ENCODE results near the gene GIT1.

Gene GIT1

GRCh38 chr17:29595107-29595942 is 5.9 kb upstream of the GIT1 start:
- H3K4me2 ChIP-seq (ENCODE audit: low read depth, low read length, poor library complexity, severe bottlenecking), result no peak overlapping the region
- no peaks in the 10 kb centered on the region for H3K79me2 ChIP-seq (ENCODE audit: insufficient read depth, low read length)
- H3F3A ChIP-seq (ENCODE audit: insufficient read depth), result peaks cover 23% of the 10 kb centered on the region
- no peak overlapping the region for H3K9ac ChIP-seq (ENCODE audit: low read length)
- H3K27ac ChIP-seq (ENCODE audit: low read depth, low read length), result no peak overlapping the region
- no peaks in the 10 kb centered on the region for H3K27me3 ChIP-seq (ENCODE audit: low read length)
- no peaks in the 10 kb centered on the region for H3K9me2 ChIP-seq (replicated peaks; ENCODE audit: insufficient read depth, low read length)
- no peak overlapping the region for H3K4me3 ChIP-seq (ENCODE audit: insufficient read depth, low read length, poor library complexity, severe bottlenecking)
- TF ChIP-seq CTCF (IDR thresholded peaks at IDR 0.05; ENCODE audit: insufficient read depth, low read length, poor library complexity, severe bottlenecking), result no peak
- no peak for TF ChIP-seq EZH2phosphoT487 (conservative IDR thresholded peaks at IDR 0.05; ENCODE audit: low read length)
- H4K20me1 ChIP-seq (ENCODE audit: low read depth, low read length), result no peaks in the 10 kb centered on the region; the same call in 1 of the 2 replicates
- H3K9me3 ChIP-seq (ENCODE audit: insufficient read depth, low read length), result no peaks in the 10 kb centered on the region
- H3K36me3 ChIP-seq (ENCODE audit: low read length), result no peaks in the 10 kb centered on the region
- H2AFZ ChIP-seq (ENCODE audit: low read depth, low read length, severe bottlenecking), result no peak overlapping the region

GRCh38 chr17:29594519-29595090 is 5.2 kb upstream of the GIT1 start:
- no peaks in the 10 kb centered on the region; the same call in 1 of the 2 replicates for H4K20me1 ChIP-seq (ENCODE audit: low read depth, low read length)
- H3K9me3 ChIP-seq (ENCODE audit: insufficient read depth, low read length), result no peaks in the 10 kb centered on the region
- H3K27me3 ChIP-seq (ENCODE audit: low read length), result no peaks in the 10 kb centered on the region
- H2AFZ ChIP-seq (ENCODE audit: low read depth, low read length, severe bottlenecking), result no peak overlapping the region
- H3F3A ChIP-seq (ENCODE audit: insufficient read depth), result peaks cover 27% of the 10 kb centered on the region
- no peaks in the 10 kb centered on the region for H3K9me2 ChIP-seq (replicated peaks; ENCODE audit: insufficient read depth, low read length)
- peak overlapping the region; percentile 68 for H3K4me2 ChIP-seq (ENCODE audit: low read depth, low read length, poor library complexity, severe bottlenecking)
- no peak overlapping the region for H3K27ac ChIP-seq (ENCODE audit: low read depth, low read length)
- H3K79me2 ChIP-seq (ENCODE audit: insufficient read depth, low read length), result no peaks in the 10 kb centered on the region
- no peak overlapping the region for H3K4me3 ChIP-seq (ENCODE audit: insufficient read depth, low read length, poor library complexity, severe bottlenecking)
- H3K9ac ChIP-seq (ENCODE audit: low read length), result peak overlapping the region; percentile 68; the same call in 1 of the 2 replicates
- no peaks in the 10 kb centered on the region for H3K36me3 ChIP-seq (ENCODE audit: low read length)
- TF ChIP-seq EZH2phosphoT487 (conservative IDR thresholded peaks at IDR 0.05; ENCODE audit: low read length) (no peak), CTCF (IDR thresholded peaks at IDR 0.05; ENCODE audit: insufficient read depth, low read length, poor library complexity, severe bottlenecking) (no peak)

- H3K27ac ChIP-seq (ENCODE audit: low read depth, low read length), result no peak overlapping the region
- H3K27me3 ChIP-seq (ENCODE audit: low read length), result no peaks in the 10 kb centered on the region
- H3K9ac ChIP-seq (ENCODE audit: low read length), result peak overlapping the region; percentile 68
- no peaks in the 10 kb centered on the region for H3K9me3 ChIP-seq (ENCODE audit: insufficient read depth, low read length)
- no peaks in the 10 kb centered on the region for H3K9me2 ChIP-seq (replicated peaks; ENCODE audit: insufficient read depth, low read length)
- H3K36me3 ChIP-seq (ENCODE audit: low read length), result no peaks in the 10 kb centered on the region
- H2AFZ ChIP-seq (ENCODE audit: low read depth, low read length, severe bottlenecking), result peak overlapping the region; percentile 84
- H3K79me2 ChIP-seq (ENCODE audit: insufficient read depth, low read length), result peaks cover 2% of the 10 kb centered on the region
- TF ChIP-seq EZH2phosphoT487 (conservative IDR thresholded peaks at IDR 0.05; ENCODE audit: low read length) (no peak), CTCF (IDR thresholded peaks at IDR 0.05; ENCODE audit: insufficient read depth, low read length, poor library complexity, severe bottlenecking) (peak; percentile 25)
- H3F3A ChIP-seq (ENCODE audit: insufficient read depth), result peaks cover 27% of the 10 kb centered on the region
- H3K4me2 ChIP-seq (ENCODE audit: low read depth, low read length, poor library complexity, severe bottlenecking), result peak overlapping the region; percentile 68
- H3K4me3 ChIP-seq (ENCODE audit: insufficient read depth, low read length, poor library complexity, severe bottlenecking), result peak overlapping the region; percentile 72
- H4K20me1 ChIP-seq (ENCODE audit: low read depth, low read length), result no peaks in the 10 kb centered on the region; the same call in 1 of the 2 replicates
Measured at GRCh38 chr17:29593591-29594518, 4.4 kb upstream of the GIT1 start.
